K562 (cell line): ENCODE measurements around the gene CDKN2B-AS1. TPM values are rescaled to one million over a fixed set of nuclear protein-coding genes. Genes with fewer than 3 reads are reported as not detected.

Source experiments
- ATAC-seq: fragments of 200-7000 bp; cut with Tn5 transposase; 3 replicates; pipeline ENCODE4 v1.9.1; 2020; ENCODE audit warnings: moderate library complexity
- BruUV-seq: library from RNA; stranded (reverse); fragments of 400-500 nt; replicated peaks from 2 replicates; lab custom pipeline; 2021; lab: Mats Ljungman, UMichigan
- CTCF ChIA-PET: fragments of 300-600 bp; formaldehyde crosslinking; extraction: SDS; loops from one replicate; lab custom pipeline; 2021; ENCODE audit warnings: low intra/inter-chr PET ratio; lab: Yijun Ruan, JAX
- POLR2A ChIA-PET: fragments of 300-600, 350-650 bp; sonication (Branson Sonifier 250); formaldehyde crosslinking; extraction: SDS; loops from one replicate; lab custom pipeline; 2021; ENCODE audit warnings: antibody characterized with exemption, inconsistent platforms; lab: Yijun Ruan, JAX
- DNase-seq, 4 experiments: peaks; one replicate each; pipeline versions ENCODE4 v3.0.0 to v3.0.0-alpha.2; 2011 to 2018; ENCODE audit warnings: low spot score in 3 of 4, mixed read lengths in 3 of 4; ENCODE audit errors: extremely low read depth in 1 of 4
- FAIRE-seq: peaks from 2 replicates; lab custom pipeline; 2011; peaks lifted over from hg19 to GRCh38; lab: Jason Lieb, UNC
- H2AFZ ChIP-seq: 2 replicates; pipeline ENCODE4 v1.6.0; 2011; ENCODE audit warnings: low read depth, low read length, control low read depth, inconsistent platforms
- H3K27ac ChIP-seq: fragments of 200-600 bp; 3 replicates; pipeline ENCODE4 v1.8.0; 2011; ENCODE audit warnings: low read depth, mild to moderate bottlenecking, control low read depth, inconsistent platforms, low read length, moderate library complexity, mixed read lengths; ENCODE audit errors: extremely low read depth
- H3K27me3 ChIP-seq, 2 experiments: fragments of 300-600 bp in 1 of 2; 2 replicates in 1 of 2; 3 replicates in 1 of 2; pipeline versions ENCODE4 v1.6.0 to v1.8.0; 2011; ENCODE audit warnings: inconsistent platforms in 2 of 2, low read length in 2 of 2, mild to moderate bottlenecking in 1 of 2, mixed read lengths in 1 of 2, moderate library complexity in 1 of 2; ENCODE audit not compliant: control insufficient read depth in 2 of 2, insufficient read depth in 2 of 2
- H3K36me3 ChIP-seq: fragments of 300-600 bp; 3 replicates; pipeline ENCODE4 v1.8.0; 2011; ENCODE audit warnings: mild to moderate bottlenecking, low read length, inconsistent platforms; ENCODE audit not compliant: control insufficient read depth, insufficient read depth
- H3K4me1 ChIP-seq, 2 experiments: fragments of 200-600 bp in 1 of 2; replicated peaks in 1 of 2; 2 replicates in 1 of 2; 3 replicates in 1 of 2; pipeline versions ENCODE4 v1.5.1 to v1.8.0; 2011; ENCODE audit warnings: inconsistent platforms in 2 of 2, low read length in 2 of 2, mild to moderate bottlenecking in 1 of 2, mixed read lengths in 1 of 2, moderate library complexity in 1 of 2; ENCODE audit not compliant: control insufficient read depth in 2 of 2, insufficient read depth in 2 of 2
- H3K4me2 ChIP-seq: 2 replicates; pipeline ENCODE4 v1.6.1; 2011; ENCODE audit warnings: low read length, control low read depth, inconsistent platforms, mixed read lengths; ENCODE audit not compliant: insufficient read depth
- H3K4me3 ChIP-seq: fragments of 200-600 bp; sonication (generic), shearing (Covaris generic); 2 replicates; pipeline ENCODE4 v1.5.1; 2016; ENCODE audit warnings: control low read depth, inconsistent platforms
- H3K79me2 ChIP-seq: fragments of 200-600 bp; 3 replicates; pipeline ENCODE4 v1.8.0; 2011; ENCODE audit warnings: low read length, inconsistent platforms; ENCODE audit not compliant: control insufficient read depth, insufficient read depth
- H3K9ac ChIP-seq, 2 experiments: 2 replicates each; pipeline versions ENCODE4 v1.6.0 to v1.6.1; 2011; ENCODE audit warnings: low read depth in 2 of 2, low read length in 2 of 2, control low read depth in 1 of 2, inconsistent platforms in 1 of 2, mild to moderate bottlenecking in 1 of 2, mixed read lengths in 1 of 2; ENCODE audit not compliant: insufficient read depth in 1 of 2
- H3K9me1 ChIP-seq: one replicate; pipeline ENCODE4 v1.6.0; 2011; ENCODE audit warnings: inconsistent platforms, mild to moderate bottlenecking, low read length, moderate library complexity; ENCODE audit not compliant: control insufficient read depth, insufficient read depth
- H3K9me3 ChIP-seq: replicated peaks from 2 replicates; pipeline ENCODE4 v1.5.1; 2011; ENCODE audit warnings: low read depth, low read length, inconsistent platforms; ENCODE audit not compliant: control insufficient read depth, insufficient read depth
- H4K20me1 ChIP-seq: replicated peaks from 2 replicates; pipeline ENCODE4 v1.6.1; 2011; ENCODE audit warnings: low read length, inconsistent platforms, mixed read lengths; ENCODE audit not compliant: control insufficient read depth, insufficient read depth
- CBX5 ChIP-seq: IDR thresholded peaks from 2 replicates; pipeline ENCODE4 v1.6.1; 2014; ENCODE audit warnings: low read depth, borderline replicate concordance
- CHD4 ChIP-seq: fragments of 200-600 bp; sonication (generic); IDR thresholded peaks from 3 replicates; pipeline ENCODE4 v1.6.1; 2012; ENCODE audit warnings: low read depth, mild to moderate bottlenecking, mixed read lengths, low read length, inconsistent platforms; ENCODE audit not compliant: insufficient read depth, insufficient replicate concordance, poor library complexity, severe bottlenecking
- CXXC5 ChIP-seq: fragments of 250-450 bp; sonication (Bioruptor Pico); IDR thresholded peaks from 2 replicates; pipeline ENCODE4 v1.8.0; 2022; ENCODE audit warnings: inconsistent platforms, mild to moderate bottlenecking, moderate library complexity
- POLR2G ChIP-seq: fragments of 200-400 bp; formaldehyde crosslinking; IDR thresholded peaks from 2 replicates; pipeline ENCODE4 v1.6.1; 2017; ENCODE audit warnings: low read depth, mild to moderate bottlenecking, antibody characterized with exemption, low read length, moderate library complexity
- SOX6 ChIP-seq: fragments of 450-650 bp; IDR thresholded peaks from 2 replicates; pipeline ENCODE4 v1.6.1; 2014; ENCODE audit warnings: mild to moderate bottlenecking
- SP2 ChIP-seq: IDR thresholded peaks from 2 replicates; pipeline ENCODE4 v1.6.1; 2011; ENCODE audit warnings: mild to moderate bottlenecking, low read depth, low read length, moderate library complexity; ENCODE audit not compliant: poor library complexity, severe bottlenecking; ENCODE audit errors: extremely low read depth
- ZSCAN32 ChIP-seq: fragments of 450-650 bp; formaldehyde crosslinking; IDR thresholded peaks from 2 replicates; pipeline ENCODE4 v1.4.0; 2020; ENCODE audit warnings: mild to moderate bottlenecking, moderate library complexity
- WGBS: fragments of 100-300 bp; shearing (Covaris generic); methylation state at CpG from one replicate; pipeline ENCODE4 v1.1.6; 2016; ENCODE audit warnings: low coverage, mixed read lengths; ENCODE audit not compliant: insufficient coverage; ENCODE audit errors: missing lambda C conversion rate; 5-methylcytosine and 5-hydroxymethylcytosine counted together
- in situ Hi-C: fragments of 300-500 bp; cut with MboI; formaldehyde crosslinking; loops from 4 replicates; pipeline ENCODE4 v1.15.0; 2018; ENCODE audit warnings: inconsistent platforms, mixed read lengths
- intact Hi-C: fragments of 100-400 bp; cut with micrococcal nuclease; formaldehyde crosslinking; loops from 2 replicates; pipeline ENCODE4 v1.14.2; 2022
- polyA plus RNA-seq, 8 experiments: library from polyadenylated mRNA; depleted of rRNA in 4 of 8; stranded (reverse) in 5 of 8; unstranded in 3 of 8; fragments of >200 nt; fragmentation: Nextera tagmentation in 2 of 8; fragmentation: Illumina TruSeq in 1 of 8; extraction: Ambion mirVana in 2 of 8; extraction: Trizol in 1 of 8; gene quantifications; 2 replicates each; pipeline versions ENCODE4 v1.2.1 to v1.2.3, GENCODE V29; 2011 to 2014; ENCODE audit warnings: inconsistent platforms in 1 of 8, missing spikeins in 1 of 8
- total RNA-seq, 7 experiments: library from RNA; depleted of rRNA in 6 of 7; stranded (reverse); fragments of >200 nt in 6 of 7; fragmentation: Illumina TruSeq in 2 of 7; extraction: Trizol in 2 of 7; gene quantifications; 2 replicates each; pipeline versions ENCODE4 v1.2.1 to v1.2.3, GENCODE V29; 2011 to 2021; ENCODE audit warnings: low replicate concordance in 1 of 7
- TF ChIP-seq, protein P1 (sequence below): IDR thresholded peaks from 2 replicates; pipeline ENCODE4 v1.6.1; 2011; ENCODE audit not compliant: insufficient read length; ENCODE audit errors: extremely low read depth
- TF ChIP-seq, protein P2 (sequence below): sonication (generic); formaldehyde crosslinking; IDR thresholded peaks from 2 replicates; pipeline ENCODE4 v1.8.1; 2023; ENCODE audit warnings: mild to moderate bottlenecking, missing genetic modification reagents
- TF ChIP-seq, protein P3 (sequence below): fragments of 200-400 bp; formaldehyde crosslinking; IDR thresholded peaks from 2 replicates; pipeline ENCODE4 v1.6.1; 2017; ENCODE audit warnings: mild to moderate bottlenecking, low read depth, low read length, moderate library complexity

Gene CDKN2B-AS1
- total and polyA plus RNA-seq, 9 of the 15 experiments (the other 6 are each of a cell fraction or from before 2014, with no cell fraction given): not detected

DNA sequence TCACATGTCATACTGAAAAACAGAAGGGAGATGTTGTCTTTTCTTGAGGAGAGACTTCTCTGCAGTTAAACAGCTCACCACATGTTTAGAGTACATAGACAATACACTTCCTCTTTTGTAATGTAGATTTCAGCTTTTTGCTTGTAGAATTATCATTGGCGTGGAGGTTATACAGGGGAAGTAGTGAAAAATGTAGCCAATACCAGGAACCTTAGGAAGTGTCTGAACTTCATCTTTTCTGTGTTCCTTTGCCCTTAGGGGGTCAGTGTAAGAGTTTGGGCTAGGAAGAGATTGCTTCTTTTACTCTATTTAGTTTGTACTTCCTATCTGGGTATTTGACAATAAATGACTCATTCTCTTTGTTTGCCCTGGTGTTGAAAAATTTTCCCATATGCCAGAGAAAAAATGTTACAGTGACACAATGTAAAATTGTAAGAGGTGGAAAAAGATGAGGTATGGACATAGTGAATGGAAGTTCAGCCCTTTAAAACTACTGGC is 35.6 kb downstream of the CDKN2B-AS1 start:
- H3K4me3 ChIP-seq: no peak overlapping the region
- no CpG with 5 or more reads among the region's 1 CpG for WGBS
- H3K9me1 ChIP-seq: no peaks in the 10 kb centered on the region
- no peaks in the 10 kb centered on the region for H3K79me2 ChIP-seq
- CTCF ChIA-PET: no interaction called here
- H3K36me3 ChIP-seq: no peaks in the 10 kb centered on the region
- H3K27me3 ChIP-seq: no peaks in the 10 kb centered on the region
- FAIRE-seq: no peak
- no peak overlapping the region for H3K4me2 ChIP-seq
- H4K20me1 ChIP-seq: no peaks in the 10 kb centered on the region
- H3K27ac ChIP-seq: no peak overlapping the region
- intact Hi-C loops (no loop called here), in situ Hi-C loops (no loop called here)
- no peaks in the 10 kb centered on the region for H3K4me1 ChIP-seq
- H2AFZ ChIP-seq: no peak overlapping the region
- no TSS peak for BruUV-seq
- no peak overlapping the region for H3K9ac ChIP-seq
- TF ChIP-seq SP2: no peak
- TF ChIP-seq, protein P1, sequence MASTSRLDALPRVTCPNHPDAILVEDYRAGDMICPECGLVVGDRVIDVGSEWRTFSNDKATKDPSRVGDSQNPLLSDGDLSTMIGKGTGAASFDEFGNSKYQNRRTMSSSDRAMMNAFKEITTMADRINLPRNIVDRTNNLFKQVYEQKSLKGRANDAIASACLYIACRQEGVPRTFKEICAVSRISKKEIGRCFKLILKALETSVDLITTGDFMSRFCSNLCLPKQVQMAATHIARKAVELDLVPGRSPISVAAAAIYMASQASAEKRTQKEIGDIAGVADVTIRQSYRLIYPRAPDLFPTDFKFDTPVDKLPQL: no peak
- POLR2A ChIA-PET: no interaction called here
- DNase-seq: no peak
- no peaks in the 10 kb centered on the region for H3K9me3 ChIP-seq
- no peak for ATAC-seq

DNA sequence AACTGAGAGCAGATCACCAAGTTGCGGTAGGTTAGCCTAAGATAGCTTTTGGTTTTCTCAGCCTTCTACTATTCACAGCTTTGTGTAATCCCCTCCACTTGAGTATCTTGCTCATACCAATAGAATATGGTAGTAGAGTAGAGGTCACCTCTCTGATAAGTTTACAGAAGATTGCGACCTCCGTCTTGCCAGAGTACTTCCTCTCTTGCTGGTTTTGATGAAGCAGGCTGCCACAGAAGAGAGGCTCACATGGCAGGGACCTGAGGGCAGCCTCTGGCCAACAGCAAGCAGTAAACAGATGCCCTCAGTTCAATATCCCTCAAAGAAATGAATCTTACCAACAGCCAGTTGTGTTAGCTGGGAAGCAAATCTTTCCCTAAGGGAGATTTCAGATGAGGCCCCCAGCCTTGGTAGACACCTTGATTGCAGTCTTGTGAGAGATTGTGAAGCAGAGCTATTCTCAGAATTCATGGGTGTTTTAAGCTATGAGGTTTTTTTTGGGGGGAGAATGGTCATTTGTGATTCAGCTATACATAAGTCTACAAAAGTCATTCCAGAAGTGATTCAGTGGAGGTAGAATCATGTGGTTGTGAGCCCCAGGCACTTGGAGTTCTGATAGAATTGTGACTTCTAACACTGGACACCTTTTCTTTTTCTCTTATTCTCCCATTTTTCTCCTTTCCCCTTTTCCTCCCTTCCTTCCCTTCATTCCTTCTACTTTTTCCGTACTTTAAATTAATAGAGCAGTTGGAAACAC is 37.2 kb downstream of the CDKN2B-AS1 start:
- no peaks in the 10 kb centered on the region for H3K9me3 ChIP-seq
- TF ChIP-seq, protein P2, sequence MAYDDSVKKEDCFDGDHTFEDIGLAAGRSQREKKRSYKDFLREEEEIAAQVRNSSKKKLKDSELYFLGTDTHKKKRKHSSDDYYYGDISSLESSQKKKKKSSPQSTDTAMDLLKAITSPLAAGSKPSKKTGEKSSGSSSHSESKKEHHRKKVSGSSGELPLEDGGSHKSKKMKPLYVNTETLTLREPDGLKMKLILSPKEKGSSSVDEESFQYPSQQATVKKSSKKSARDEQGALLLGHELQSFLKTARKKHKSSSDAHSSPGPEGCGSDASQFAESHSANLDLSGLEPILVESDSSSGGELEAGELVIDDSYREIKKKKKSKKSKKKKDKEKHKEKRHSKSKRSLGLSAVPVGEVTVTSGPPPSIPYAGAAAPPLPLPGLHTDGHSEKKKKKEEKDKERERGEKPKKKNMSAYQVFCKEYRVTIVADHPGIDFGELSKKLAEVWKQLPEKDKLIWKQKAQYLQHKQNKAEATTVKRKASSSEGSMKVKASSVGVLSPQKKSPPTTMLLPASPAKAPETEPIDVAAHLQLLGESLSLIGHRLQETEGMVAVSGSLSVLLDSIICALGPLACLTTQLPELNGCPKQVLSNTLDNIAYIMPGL: no peak
- TF ChIP-seq ZSCAN32: no peak
- TF ChIP-seq CBX5: no peak
- TF ChIP-seq CXXC5 (CRISPR knock-in tag): no peak
- no peak for TF ChIP-seq CHD4
- TF ChIP-seq, protein P3, sequence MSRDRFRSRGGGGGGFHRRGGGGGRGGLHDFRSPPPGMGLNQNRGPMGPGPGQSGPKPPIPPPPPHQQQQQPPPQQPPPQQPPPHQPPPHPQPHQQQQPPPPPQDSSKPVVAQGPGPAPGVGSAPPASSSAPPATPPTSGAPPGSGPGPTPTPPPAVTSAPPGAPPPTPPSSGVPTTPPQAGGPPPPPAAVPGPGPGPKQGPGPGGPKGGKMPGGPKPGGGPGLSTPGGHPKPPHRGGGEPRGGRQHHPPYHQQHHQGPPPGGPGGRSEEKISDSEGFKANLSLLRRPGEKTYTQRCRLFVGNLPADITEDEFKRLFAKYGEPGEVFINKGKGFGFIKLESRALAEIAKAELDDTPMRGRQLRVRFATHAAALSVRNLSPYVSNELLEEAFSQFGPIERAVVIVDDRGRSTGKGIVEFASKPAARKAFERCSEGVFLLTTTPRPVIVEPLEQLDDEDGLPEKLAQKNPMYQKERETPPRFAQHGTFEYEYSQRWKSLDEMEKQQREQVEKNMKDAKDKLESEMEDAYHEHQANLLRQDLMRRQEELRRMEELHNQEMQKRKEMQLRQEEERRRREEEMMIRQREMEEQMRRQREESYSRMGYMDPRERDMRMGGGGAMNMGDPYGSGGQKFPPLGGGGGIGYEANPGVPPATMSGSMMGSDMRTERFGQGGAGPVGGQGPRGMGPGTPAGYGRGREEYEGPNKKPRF: no peak
- no peak for TF ChIP-seq POLR2G
- no peak for TF ChIP-seq SOX6

More for the DNA sequence above, 37.2 kb downstream of the CDKN2B-AS1 start:
- Histone ChIP-seq H4K20me1 (no peaks in the 10 kb centered on the region), H3K36me3 (no peaks in the 10 kb centered on the region), H2AFZ (no peak overlapping the region), H3K27me3 (no peaks in the 10 kb centered on the region), H3K27ac (no peak overlapping the region), H3K4me1 (no peaks in the 10 kb centered on the region), H3K9ac (no peak overlapping the region), H3K79me2 (no peaks in the 10 kb centered on the region), H3K4me2 (no peak overlapping the region), H3K4me3 (no peak overlapping the region), H3K9me1 (no peaks in the 10 kb centered on the region)
- in situ Hi-C loops (no loop called here), intact Hi-C loops (no loop called here)
- no peak for FAIRE-seq
- no TSS peak for BruUV-seq
- WGBS: no CpG with 5 or more reads among the region's 4 CpGs
- DNase-seq: no peak
- ATAC-seq: no peak
- ChIA-PET CTCF (no interaction called here), POLR2A (no interaction called here)
